ENCODE results near the gene DCLK1.

Gene DCLK1

DNA sequence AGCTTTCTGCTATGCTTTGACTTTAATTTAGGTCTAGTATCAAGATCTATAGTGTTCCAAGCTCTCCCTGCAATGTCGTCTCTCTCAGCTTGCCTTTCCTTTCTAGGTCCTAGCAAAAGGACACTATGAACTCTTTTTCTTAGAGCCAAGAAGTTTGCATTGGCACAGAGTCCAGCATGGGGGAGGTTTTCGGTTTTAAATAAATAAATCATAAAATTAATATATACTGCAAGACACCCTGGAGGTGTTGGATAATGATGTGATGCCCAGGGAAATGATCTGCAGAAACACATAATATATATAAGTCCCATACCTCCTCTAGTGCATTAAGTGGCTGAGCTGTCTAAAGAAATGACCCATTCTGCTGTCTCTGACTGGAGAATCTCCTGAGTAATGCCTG, 338.3 kb downstream of the DCLK1 start:
- TF ChIP-seq, protein P1, sequence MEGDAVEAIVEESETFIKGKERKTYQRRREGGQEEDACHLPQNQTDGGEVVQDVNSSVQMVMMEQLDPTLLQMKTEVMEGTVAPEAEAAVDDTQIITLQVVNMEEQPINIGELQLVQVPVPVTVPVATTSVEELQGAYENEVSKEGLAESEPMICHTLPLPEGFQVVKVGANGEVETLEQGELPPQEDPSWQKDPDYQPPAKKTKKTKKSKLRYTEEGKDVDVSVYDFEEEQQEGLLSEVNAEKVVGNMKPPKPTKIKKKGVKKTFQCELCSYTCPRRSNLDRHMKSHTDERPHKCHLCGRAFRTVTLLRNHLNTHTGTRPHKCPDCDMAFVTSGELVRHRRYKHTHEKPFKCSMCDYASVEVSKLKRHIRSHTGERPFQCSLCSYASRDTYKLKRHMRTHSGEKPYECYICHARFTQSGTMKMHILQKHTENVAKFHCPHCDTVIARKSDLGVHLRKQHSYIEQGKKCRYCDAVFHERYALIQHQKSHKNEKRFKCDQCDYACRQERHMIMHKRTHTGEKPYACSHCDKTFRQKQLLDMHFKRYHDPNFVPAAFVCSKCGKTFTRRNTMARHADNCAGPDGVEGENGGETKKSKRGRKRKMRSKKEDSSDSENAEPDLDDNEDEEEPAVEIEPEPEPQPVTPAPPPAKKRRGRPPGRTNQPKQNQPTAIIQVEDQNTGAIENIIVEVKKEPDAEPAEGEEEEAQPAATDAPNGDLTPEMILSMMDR (IDR thresholded peaks at IDR 0.05) = no peak

DNA sequence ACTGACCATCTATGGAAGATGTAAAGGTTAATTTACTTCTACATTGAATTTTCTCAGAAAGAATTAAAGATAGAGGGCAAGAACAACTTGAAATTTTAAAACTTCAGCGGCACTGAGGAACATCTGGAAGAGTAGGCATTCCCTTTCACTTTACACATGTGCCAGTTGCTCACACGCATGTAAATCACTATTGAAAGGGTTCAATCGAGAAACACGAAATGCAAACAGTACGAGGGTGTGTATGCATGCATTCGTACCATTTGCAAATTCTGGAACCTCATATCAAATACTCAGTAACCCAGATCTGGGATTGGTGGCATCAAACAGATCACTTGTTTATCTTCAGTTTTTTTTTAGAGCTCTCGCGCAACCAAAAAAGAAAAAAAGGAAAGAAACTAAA, 339.2 kb downstream of the DCLK1 start:
- TF ChIP-seq, protein P1 (IDR thresholded peaks at IDR 0.05) = no peak

DNA sequence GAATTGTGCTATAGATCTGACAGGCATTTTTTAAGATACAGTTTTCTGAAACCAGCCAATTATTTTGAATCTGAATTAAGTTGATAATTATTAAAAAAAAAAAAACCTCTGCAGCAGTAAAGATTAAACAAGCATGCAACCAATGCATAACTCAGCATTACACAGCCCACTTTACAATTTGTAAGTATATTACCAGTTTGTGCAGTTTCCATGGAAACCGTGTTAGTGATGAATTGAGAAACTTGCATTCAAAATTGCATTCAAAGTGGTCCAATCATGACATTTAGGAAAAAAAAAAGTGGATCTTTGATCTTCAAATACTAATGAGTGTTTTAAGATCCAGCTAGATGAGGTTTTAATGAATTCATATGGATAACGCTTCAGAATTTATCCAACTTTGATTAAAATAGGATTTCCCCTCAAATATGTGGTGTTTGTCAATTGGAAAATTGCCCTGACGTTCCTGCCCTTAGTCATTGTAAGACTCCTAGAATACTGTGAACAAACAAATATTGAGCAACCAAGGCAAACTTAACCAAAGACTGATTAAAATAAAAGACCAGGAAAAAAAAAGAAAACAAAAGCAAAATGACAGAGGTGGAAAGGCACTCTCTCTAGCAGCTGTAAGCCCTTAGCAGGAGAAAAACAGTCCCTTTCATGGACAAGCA, 339.9 kb downstream of the DCLK1 start:
- TF ChIP-seq, protein P1 (IDR thresholded peaks at IDR 0.05) = no peak

GRCh38 chr13:35789335-35790165, 341.6 kb downstream of the DCLK1 start:
- TF ChIP-seq, protein P1 (IDR thresholded peaks at IDR 0.05) = peak; percentile 53

DNA sequence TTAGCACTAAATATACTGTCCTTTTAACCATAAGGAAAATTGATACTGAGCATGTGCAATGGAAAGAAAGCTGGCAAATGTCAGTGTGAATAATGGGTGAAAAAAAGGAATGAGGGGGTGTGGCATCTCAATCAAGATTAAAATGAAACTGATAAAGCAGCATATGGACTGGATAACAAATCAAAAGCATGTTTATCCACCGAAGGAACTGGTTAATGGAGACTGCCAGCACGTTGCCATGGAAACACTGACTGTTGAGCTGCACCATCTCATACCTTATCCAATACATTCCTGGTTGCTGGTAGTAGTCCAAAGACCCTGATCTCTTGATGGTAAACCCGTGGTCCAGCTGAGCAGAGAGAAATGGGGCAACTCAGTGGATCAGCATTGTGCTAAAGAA, 343.2 kb downstream of the DCLK1 start:
- TF ChIP-seq, protein P1 (IDR thresholded peaks at IDR 0.05) = no peak

GRCh38 chr13:35785576-35786303, 345.4 kb downstream of the DCLK1 start:
- TF ChIP-seq, protein P1 (IDR thresholded peaks at IDR 0.05) = no peak

- TF ChIP-seq, protein P1 (IDR thresholded peaks at IDR 0.05) = no peak
These were observed 346.8 kb downstream of the DCLK1 start for GRCh38 chr13:35784286-35784951.
